H1 (cell line): Measurements from ENCODE around the gene CDCP1. TPM values are rescaled to one million over a fixed set of nuclear protein-coding genes. Genes with fewer than 3 reads are reported as not detected.

Experiments
- MAX ChIP-seq: IDR thresholded peaks from 2 replicates; pipeline ENCODE4 v1.6.1; 2012; ENCODE audit warnings: inconsistent platforms
- USF2 ChIP-seq: IDR thresholded peaks from 2 replicates; pipeline ENCODE4 v1.6.1; 2011; ENCODE audit warnings: low read length, improper control_type of control experiment
- polyA plus RNA-seq, 7 experiments: library from polyadenylated mRNA; depleted of rRNA in 3 of 7; stranded (reverse) in 5 of 7; unstranded in 2 of 7; fragments of >200 nt in 5 of 7; fragments of 200-250 nt in 2 of 7; gene quantifications; 1 replicate in 5 of 7; 2 replicates in 1 of 7; 4 replicates in 1 of 7; pipeline versions ENCODE4 v1.2.1 to v1.2.3, GENCODE V29; 2011 to 2013; ENCODE audit warnings: missing spikeins in 2 of 7, mixed read lengths in 2 of 7
- total RNA-seq: library from RNA; stranded (reverse); fragmentation: NEBNext Ultra II Directional; extraction: Animal tissue kit (Norgen Biotek cat#: 25700); gene quantifications from 2 replicates; pipeline ENCODE4 v1.2.1, GENCODE V29; 2021

Gene CDCP1
- total and polyA plus RNA-seq, 2 of the 8 experiments (the other 6 are each of a cell fraction or from before 2014, with no cell fraction given): 10.0 to 23.3 TPM

GRCh38 chr3:45041666-45042065 is 104.5 kb downstream of the CDCP1 start (continued):
- TF ChIP-seq USF2 (no peak), MAX (no peak)
